Raji (cell line): ENCODE data around the gene RAB29.

Experiments
- POLR2A ChIP-seq: IDR thresholded peaks from 2 replicates; pipeline ENCODE4 v1.6.1; 2011; ENCODE audit warnings: low read depth, low read length, control low read depth; ENCODE audit not compliant: insufficient read depth

Gene RAB29

GRCh38 chr1:205782627-205783432 lies 7.5 kb upstream of the RAB29 start:
- TF ChIP-seq POLR2A = no peak

GRCh38 chr1:205780335-205780734 lies 5.1 kb upstream of the RAB29 start:
- no peak for TF ChIP-seq POLR2A

GRCh38 chr1:205777994-205778393 lies 2.7 kb upstream of the RAB29 start:
- no peak for TF ChIP-seq POLR2A

GRCh38 chr1:205775717-205776056 lies 405 bp upstream of the RAB29 start:
- TF ChIP-seq POLR2A = no peak

- TF ChIP-seq POLR2A = 0 out of 2 replicates have a peak, but pooled peaks have one; percentile 30
Measured at GRCh38 chr1:205774198-205775014, 876 bp downstream of the RAB29 start.

GRCh38 chr1:205772607-205773032 lies 2.7 kb downstream of the RAB29 start:
- no peak for TF ChIP-seq POLR2A

GRCh38 chr1:205770618-205771017 lies 4.7 kb downstream of the RAB29 start:
- no peak for TF ChIP-seq POLR2A

GRCh38 chr1:205769641-205770365 lies 5.5 kb downstream of the RAB29 start:
- no peak for TF ChIP-seq POLR2A

GRCh38 chr1:205767248-205767647 lies 8.0 kb downstream of the RAB29 start:
- TF ChIP-seq POLR2A = no peak

- TF ChIP-seq POLR2A = no peak
Measured at GRCh38 chr1:205766570-205766969, 8.7 kb downstream of the RAB29 start.

GRCh38 chr1:205766038-205766437 lies 9.2 kb downstream of the RAB29 start:
- no peak for TF ChIP-seq POLR2A

GRCh38 chr1:205764578-205764977 lies 10.7 kb downstream of the RAB29 start:
- TF ChIP-seq POLR2A = no peak

- TF ChIP-seq POLR2A = no peak
Measured at GRCh38 chr1:205763980-205764379, 11.3 kb downstream of the RAB29 start.

GRCh38 chr1:205760606-205761005 lies 14.7 kb downstream of the RAB29 start:
- TF ChIP-seq POLR2A = no peak

- TF ChIP-seq POLR2A = no peak
Measured at GRCh38 chr1:205756552-205756951, 18.7 kb downstream of the RAB29 start.
